Suprapubic skin (tissue), 4 donors: Measurements from ENCODE around the gene TNRC6B.

Source experiments
- CTCF ChIP-seq, 2 donors: fragments of 200-600 bp in 1 of 2; fragments of 450-650 bp in 1 of 2; sonication (generic) in 1 of 2; IDR thresholded peaks; one replicate each; pipeline ENCODE4 v1.5.1; 2016 to 2019; ENCODE audit warnings: antibody characterized with exemption in 2 of 2, mild to moderate bottlenecking in 1 of 2, moderate library complexity in 1 of 2
- EP300 ChIP-seq: sonication (generic); formaldehyde crosslinking; IDR thresholded peaks from one replicate; pipeline ENCODE4 v1.6.1; 2017; ENCODE audit warnings: antibody characterized with exemption
- POLR2A ChIP-seq, 2 donors: fragments of 450-650 bp; IDR thresholded peaks; one replicate each; pipeline ENCODE4 v1.6.1; 2017; ENCODE audit warnings: antibody characterized with exemption in 2 of 2, mild to moderate bottlenecking in 2 of 2, moderate library complexity in 2 of 2
- POLR2AphosphoS5 ChIP-seq, 3 donors: sonication (generic); formaldehyde crosslinking; IDR thresholded peaks; one replicate each; pipeline ENCODE4 v1.6.1; 2017; ENCODE audit warnings: antibody characterized with exemption in 3 of 3

GRCh38 chr22:40281717-40282116 lies 104.0 kb downstream of the TNRC6B start:
- TF ChIP-seq CTCF (IDR thresholded peaks at IDR 0.05) (no peak), POLR2A (IDR thresholded peaks at IDR 0.05) (no peak), POLR2AphosphoS5 (IDR thresholded peaks at IDR 0.05) (no peak), EP300 (no peak)
